Omental fat pad (tissue), 4 donors: ENCODE results near the gene COQ6. TPM values are rescaled to one million over a fixed set of nuclear protein-coding genes. Genes with fewer than 3 reads are reported as not detected.
"Not testable (repeated sequence)": the region's sequence is repeated elsewhere in the genome, so short reads cannot be mapped to it uniquely, and the experiment has no call there.

ENCODE experiments used
- ATAC-seq: fragments of 150-250 bp; one replicate; pipeline ENCODE4 v1.9.1; 2016; ENCODE audit warnings: mild to moderate bottlenecking, moderate library complexity; ENCODE audit not compliant: low FRiP score
- DNase-seq: peaks from one replicate; pipeline ENCODE4 v3.0.0-alpha.2; 2019; ENCODE audit warnings: low spot score
- CTCF ChIP-seq, 3 donors: fragments of 450-650 bp; IDR thresholded peaks; one replicate each; pipeline ENCODE4 v1.5.1; 2016 to 2017; ENCODE audit warnings: antibody characterized with exemption in 3 of 3, mild to moderate bottlenecking in 3 of 3, moderate library complexity in 2 of 3
- total RNA-seq, 4 donors: library from RNA; depleted of rRNA; stranded (reverse); fragments of >200 nt; gene quantifications; one replicate each; pipeline ENCODE4 v1.1.0, GENCODE V29; 2016

The COQ6 gene
- total RNA-seq, 4 donors from 2014 or later: 17.8 to 57.2 (median 27.4) TPM

- ATAC-seq: no peak
- no peak for TF ChIP-seq CTCF (IDR thresholded peaks at IDR 0.05)
- no peak for DNase-seq
Measured at GRCh38 chr14:73976125-73976524, 26.0 kb downstream of the COQ6 start.

GRCh38 chr14:73977896-73978295 lies 27.8 kb downstream of the COQ6 start:
- DNase-seq (no peak), ATAC-seq (no peak)
- no peak for TF ChIP-seq CTCF (IDR thresholded peaks at IDR 0.05)

GRCh38 chr14:73988065-73988464 lies 38.0 kb downstream of the COQ6 start:
- no peak for ATAC-seq
- DNase-seq: no peak
- no peak for TF ChIP-seq CTCF (IDR thresholded peaks at IDR 0.05)

GRCh38 chr14:73988656-73989055 lies 38.6 kb downstream of the COQ6 start:
- not testable (repeated sequence) for ATAC-seq, DNase-seq

GRCh38 chr14:73991092-73991491 lies 41.0 kb downstream of the COQ6 start:
- TF ChIP-seq CTCF (IDR thresholded peaks at IDR 0.05): no peak
- DNase-seq (no peak), ATAC-seq (no peak)

- ATAC-seq: not testable (repeated sequence)
Measured at GRCh38 chr14:73994926-73995325, 44.8 kb downstream of the COQ6 start.

GRCh38 chr14:73995977-73996378 lies 45.9 kb downstream of the COQ6 start:
- no peak for DNase-seq
- TF ChIP-seq CTCF (IDR thresholded peaks at IDR 0.05): no peak
- no peak for ATAC-seq

More at GRCh38 chr14:73994926-73995325, 44.8 kb downstream of the COQ6 start:
- DNase-seq: not testable (repeated sequence)

GRCh38 chr14:73996731-73997107 lies 46.6 kb downstream of the COQ6 start:
- ATAC-seq (no peak), DNase-seq (no peak)
- no peak for TF ChIP-seq CTCF (IDR thresholded peaks at IDR 0.05)
